Breast epithelium (tissue), 3 donors: ENCODE measurements around the gene TMEM63C.

Source experiments
- POLR2A ChIP-seq: fragments of 450-650 bp; IDR thresholded peaks from one replicate; pipeline ENCODE4 v1.6.1; 2016; ENCODE audit warnings: antibody characterized with exemption, mild to moderate bottlenecking, moderate library complexity
- TF ChIP-seq, protein P1 (sequence below), 3 donors: fragments of 450-650 bp; IDR thresholded peaks; one replicate each; pipeline ENCODE4 v1.5.1; 2016 to 2017; ENCODE audit warnings: antibody characterized with exemption in 3 of 3, mild to moderate bottlenecking in 3 of 3, moderate library complexity in 3 of 3

DNA sequence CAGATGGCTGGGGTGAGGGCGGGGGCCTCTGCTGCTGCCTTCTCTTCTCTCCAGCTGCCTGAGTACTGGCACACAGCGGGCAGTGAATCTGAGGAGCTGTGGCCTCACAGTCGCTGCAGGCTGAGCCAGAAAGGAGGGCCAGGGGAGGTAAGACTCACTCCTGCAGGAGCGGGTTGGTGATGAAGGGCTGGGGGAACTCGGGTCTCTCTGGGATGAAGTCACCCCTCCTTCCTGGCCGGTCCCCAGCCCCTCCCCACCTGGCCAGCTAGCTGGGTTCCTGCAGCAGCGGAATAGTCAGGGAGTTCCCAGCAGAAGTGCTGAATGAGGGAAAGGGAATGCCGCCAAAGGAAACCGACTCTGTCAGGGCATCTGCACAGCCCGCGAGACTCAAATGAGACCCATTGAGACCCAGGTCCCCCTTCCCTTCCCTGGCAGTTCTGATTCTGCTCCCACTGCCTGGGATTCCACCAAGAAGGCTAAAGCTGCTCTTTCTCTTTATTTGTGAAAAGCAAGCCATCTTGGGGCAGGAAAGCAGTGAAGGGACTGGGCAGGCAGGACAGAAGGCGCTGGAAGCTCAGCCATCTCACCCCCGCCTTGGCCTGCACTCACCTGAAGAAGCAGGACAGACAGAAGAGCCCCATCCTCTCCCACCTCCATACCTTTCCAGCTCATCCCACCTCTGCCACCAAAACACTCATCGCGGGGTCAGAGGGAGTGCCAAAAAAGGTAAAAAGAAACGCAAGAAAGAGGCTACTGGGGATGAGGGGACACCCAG, 84.2 kb downstream of the TMEM63C start:
- TF ChIP-seq, protein P1, sequence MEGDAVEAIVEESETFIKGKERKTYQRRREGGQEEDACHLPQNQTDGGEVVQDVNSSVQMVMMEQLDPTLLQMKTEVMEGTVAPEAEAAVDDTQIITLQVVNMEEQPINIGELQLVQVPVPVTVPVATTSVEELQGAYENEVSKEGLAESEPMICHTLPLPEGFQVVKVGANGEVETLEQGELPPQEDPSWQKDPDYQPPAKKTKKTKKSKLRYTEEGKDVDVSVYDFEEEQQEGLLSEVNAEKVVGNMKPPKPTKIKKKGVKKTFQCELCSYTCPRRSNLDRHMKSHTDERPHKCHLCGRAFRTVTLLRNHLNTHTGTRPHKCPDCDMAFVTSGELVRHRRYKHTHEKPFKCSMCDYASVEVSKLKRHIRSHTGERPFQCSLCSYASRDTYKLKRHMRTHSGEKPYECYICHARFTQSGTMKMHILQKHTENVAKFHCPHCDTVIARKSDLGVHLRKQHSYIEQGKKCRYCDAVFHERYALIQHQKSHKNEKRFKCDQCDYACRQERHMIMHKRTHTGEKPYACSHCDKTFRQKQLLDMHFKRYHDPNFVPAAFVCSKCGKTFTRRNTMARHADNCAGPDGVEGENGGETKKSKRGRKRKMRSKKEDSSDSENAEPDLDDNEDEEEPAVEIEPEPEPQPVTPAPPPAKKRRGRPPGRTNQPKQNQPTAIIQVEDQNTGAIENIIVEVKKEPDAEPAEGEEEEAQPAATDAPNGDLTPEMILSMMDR (IDR thresholded peaks at IDR 0.05) = no peak
- no peak for TF ChIP-seq POLR2A
